H1 (cell line): Measurements from ENCODE around the gene CDH16. TPM values are rescaled to one million over a fixed set of nuclear protein-coding genes. Genes with fewer than 3 reads are reported as not detected.

Source experiments
- CTCF ChIA-PET: fragments of 300-600 bp; sonication (Branson Sonifier 250); formaldehyde crosslinking; loops from one replicate; lab custom pipeline; 2021; ENCODE audit not compliant: partially characterized antibody; lab: Charles Lee
- POLR2A ChIA-PET: fragments of 300-600 bp; sonication (Branson Sonifier 250); formaldehyde crosslinking; loops from one replicate; lab custom pipeline; 2021; ENCODE audit warnings: inconsistent platforms; ENCODE audit not compliant: partially characterized antibody; lab: Charles Lee
- DNase-seq, 2 experiments: peaks; one replicate each; pipeline versions ENCODE4 v3.0.0 to v3.0.0-alpha.2; 2010 to 2022; ENCODE audit warnings: low spot score in 2 of 2, low read depth in 1 of 2, mixed read lengths in 1 of 2
- FAIRE-seq: peaks from 2 replicates; lab custom pipeline; 2011; peaks lifted over from hg19 to GRCh38; lab: Jason Lieb, UNC
- H2AFZ ChIP-seq: 2 replicates; pipeline ENCODE4 v1.8.1; 2012; ENCODE audit warnings: low read length, inconsistent platforms
- H2AK5ac ChIP-seq: 2 replicates; pipeline ENCODE4 v1.6.1; 2013; ENCODE audit warnings: low read depth, low read length
- H2BK120ac ChIP-seq: replicated peaks from 2 replicates; pipeline ENCODE3; 2013; ENCODE audit warnings: low read depth, low read length, inconsistent platforms
- H2BK12ac ChIP-seq: 2 replicates; pipeline ENCODE4 v1.6.1; 2013; ENCODE audit warnings: low read depth, low read length
- H2BK15ac ChIP-seq: 2 replicates; pipeline ENCODE4 v1.6.1; 2013; ENCODE audit warnings: low read length
- H2BK20ac ChIP-seq: 2 replicates; pipeline ENCODE4 v1.6.1; 2013; ENCODE audit warnings: low read length
- H2BK5ac ChIP-seq: 2 replicates; pipeline ENCODE4 v1.6.1; 2013; ENCODE audit warnings: low read depth, low read length
- H3K14ac ChIP-seq: 2 replicates; pipeline ENCODE4 v1.6.1; 2013; ENCODE audit warnings: inconsistent platforms; ENCODE audit not compliant: insufficient read length
- H3K18ac ChIP-seq: 2 replicates; pipeline ENCODE4 v1.6.1; 2013; ENCODE audit warnings: low read length; ENCODE audit errors: extremely low read depth
- H3K23ac ChIP-seq: 2 replicates; pipeline ENCODE4 v1.6.1; 2013; ENCODE audit warnings: inconsistent platforms; ENCODE audit not compliant: insufficient read length
- H3K23me2 ChIP-seq: 2 replicates; pipeline ENCODE4 v1.6.1; 2013; ENCODE audit warnings: low read depth, low read length
- H3K27ac ChIP-seq: 2 replicates; pipeline ENCODE4 v1.6.1; 2011; ENCODE audit warnings: low read depth, low read length, inconsistent platforms
- H3K27me3 ChIP-seq, 4 experiments: replicated peaks in 1 of 4; 1 replicate in 1 of 4; 2 replicates in 3 of 4; pipeline versions ENCODE4 v1.6.1 to v1.8.1; 2011 to 2013; ENCODE audit warnings: low read length in 3 of 4, mild to moderate bottlenecking in 3 of 4, inconsistent platforms in 2 of 4, mixed read lengths in 2 of 4, moderate library complexity in 1 of 4; ENCODE audit not compliant: control insufficient read depth in 3 of 4, insufficient read depth in 3 of 4; ENCODE audit errors: extremely low read depth in 1 of 4
- H3K36me3 ChIP-seq, 4 experiments: 2 replicates each; pipeline versions ENCODE4 v1.6.1 to v1.8.1; 2011 to 2013; ENCODE audit warnings: mild to moderate bottlenecking in 4 of 4, low read length in 3 of 4, moderate library complexity in 2 of 4, control low read depth in 1 of 4, inconsistent platforms in 1 of 4; ENCODE audit not compliant: insufficient read depth in 4 of 4, control insufficient read depth in 2 of 4
- H3K4ac ChIP-seq: replicated peaks from 2 replicates; pipeline ENCODE3; 2013; ENCODE audit warnings: low read length, low read depth, mixed read lengths, inconsistent platforms; ENCODE audit not compliant: insufficient read length
- H3K4me1 ChIP-seq, 4 experiments: replicated peaks in 1 of 4; 1 replicate in 1 of 4; 2 replicates in 3 of 4; pipeline versions ENCODE4 v1.6.1 to v1.8.1; 2011 to 2013; ENCODE audit warnings: low read length in 3 of 4, inconsistent platforms in 2 of 4, mixed read lengths in 1 of 4; ENCODE audit not compliant: insufficient read depth in 4 of 4, control insufficient read depth in 3 of 4
- H3K4me2 ChIP-seq, 2 experiments: 2 replicates each; pipeline versions ENCODE4 v1.6.1 to v1.8.1; 2011 to 2013; ENCODE audit warnings: low read depth in 2 of 2, low read length in 2 of 2, control low read depth in 1 of 2, inconsistent platforms in 1 of 2, mild to moderate bottlenecking in 1 of 2; ENCODE audit not compliant: insufficient read depth in 1 of 2
- H3K4me3 ChIP-seq, 4 experiments: fragments of 200-600, 300-600 bp in 1 of 4; sonication (generic), shearing (Covaris generic), sonication (Bioruptor Twin) in 1 of 4; 2 replicates each; pipeline versions ENCODE4 v1.5.1 to v1.8.1; 2011 to 2016; ENCODE audit warnings: low read length in 4 of 4, low read depth in 3 of 4, control low read depth in 2 of 4, inconsistent platforms in 2 of 4, mild to moderate bottlenecking in 2 of 4, mixed read lengths in 1 of 4, moderate library complexity in 1 of 4; ENCODE audit not compliant: insufficient read depth in 2 of 4; ENCODE audit errors: extremely low read depth in 1 of 4
- H3K56ac ChIP-seq: replicated peaks from 2 replicates; pipeline ENCODE3; 2013; ENCODE audit warnings: low read depth, mild to moderate bottlenecking, mixed read lengths, low read length, inconsistent platforms; ENCODE audit not compliant: insufficient read length
- H3K79me1 ChIP-seq: 2 replicates; pipeline ENCODE4 v1.6.1; 2013; ENCODE audit warnings: low read depth, low read length, control low read depth
- H3K79me2 ChIP-seq, 2 experiments: 2 replicates each; pipeline versions ENCODE4 v1.6.1 to v1.8.1; 2012 to 2013; ENCODE audit warnings: low read length in 2 of 2, mild to moderate bottlenecking in 2 of 2, inconsistent platforms in 1 of 2; ENCODE audit not compliant: insufficient read depth in 2 of 2, control insufficient read depth in 1 of 2
- H3K9ac ChIP-seq, 4 experiments: replicated peaks in 1 of 4; 1 replicate in 1 of 4; 2 replicates in 3 of 4; pipeline versions ENCODE4 v1.6.1 to v1.8.1; 2011 to 2013; ENCODE audit warnings: low read depth in 3 of 4, low read length in 3 of 4, control low read depth in 2 of 4, mild to moderate bottlenecking in 2 of 4, moderate library complexity in 2 of 4, inconsistent platforms in 1 of 4; ENCODE audit errors: extremely low read depth in 1 of 4
- H3K9me3 ChIP-seq, 2 experiments: 2 replicates each; pipeline versions ENCODE4 v1.6.1 to v1.8.1; 2012 to 2013; ENCODE audit warnings: mild to moderate bottlenecking in 2 of 2, moderate library complexity in 2 of 2, control low read depth in 1 of 2, inconsistent platforms in 1 of 2, low read depth in 1 of 2, low read length in 1 of 2, mixed read lengths in 1 of 2; ENCODE audit not compliant: insufficient read depth in 2 of 2
- H4K20me1 ChIP-seq, 2 experiments: replicated peaks in 1 of 2; 2 replicates each; pipeline versions ENCODE3 to v1.8.1; 2011 to 2013; ENCODE audit warnings: inconsistent platforms in 2 of 2, low read length in 2 of 2, mild to moderate bottlenecking in 1 of 2; ENCODE audit not compliant: insufficient read depth in 2 of 2, control insufficient read depth in 1 of 2
- H4K5ac ChIP-seq: 2 replicates; pipeline ENCODE4 v1.6.1; 2013; ENCODE audit warnings: low read length, low read depth, mixed read lengths, inconsistent platforms; ENCODE audit not compliant: insufficient read length
- H4K8ac ChIP-seq: 2 replicates; pipeline ENCODE4 v1.8.0; 2013; ENCODE audit warnings: mild to moderate bottlenecking, moderate library complexity, low read length, inconsistent platforms; ENCODE audit not compliant: insufficient read depth; ENCODE audit errors: extremely low read depth
- H4K91ac ChIP-seq: replicated peaks from 2 replicates; pipeline ENCODE3; 2013; ENCODE audit warnings: low read length, mixed read lengths, inconsistent platforms; ENCODE audit not compliant: insufficient read length
- ATF2 ChIP-seq: IDR thresholded peaks from 2 replicates; pipeline ENCODE4 v1.6.1; 2012; ENCODE audit warnings: low read length, inconsistent platforms
- BRCA1 ChIP-seq: IDR thresholded peaks from 2 replicates; pipeline ENCODE4 v1.6.1; 2012; ENCODE audit warnings: low read depth, low read length, improper control_type of control experiment
- CREB1 ChIP-seq: IDR thresholded peaks from 2 replicates; pipeline ENCODE4 v1.6.1; 2012; ENCODE audit warnings: inconsistent platforms
- EP300 ChIP-seq, 2 experiments: IDR thresholded peaks; 1 replicate in 1 of 2; 2 replicates in 1 of 2; pipeline ENCODE4 v1.6.1; 2011 to 2012; ENCODE audit warnings: low read depth in 2 of 2, low read length in 2 of 2, mild to moderate bottlenecking in 2 of 2, borderline replicate concordance in 1 of 2, inconsistent platforms in 1 of 2, moderate library complexity in 1 of 2
- EZH2 ChIP-seq: fragments of 200-600 bp; sonication (generic); IDR thresholded peaks from 2 replicates; pipeline ENCODE4 v1.7.1; 2012; ENCODE audit warnings: low read depth, mild to moderate bottlenecking, moderate library complexity, low read length, inconsistent platforms; ENCODE audit not compliant: severe bottlenecking
- NANOG ChIP-seq: IDR thresholded peaks from 2 replicates; pipeline ENCODE4 v1.6.1; 2011; ENCODE audit warnings: low read length, low read depth, mild to moderate bottlenecking, inconsistent platforms; ENCODE audit not compliant: insufficient read depth, poor library complexity, severe bottlenecking
- POLR2AphosphoS5 ChIP-seq: IDR thresholded peaks from 2 replicates; pipeline ENCODE4 v1.6.1; 2011; ENCODE audit warnings: low read depth, low read length
- SIN3A ChIP-seq, 2 experiments: IDR thresholded peaks in 1 of 2; conservative IDR thresholded peaks in 1 of 2; 2 replicates each; pipeline ENCODE4 v1.6.1; 2011 to 2012; ENCODE audit warnings: low read length in 2 of 2, improper control_type of control experiment in 1 of 2, low read depth in 1 of 2, mild to moderate bottlenecking in 1 of 2
- SUZ12 ChIP-seq: fragments of 200-600 bp; sonication (generic); IDR thresholded peaks from 2 replicates; pipeline ENCODE4 v1.6.1; 2012; ENCODE audit warnings: mild to moderate bottlenecking, inconsistent platforms, low read length, moderate library complexity, mixed read lengths
- WGBS, 2 experiments: shearing (Covaris generic) in 1 of 2; methylation state at CpG; one replicate each; pipeline versions ENCODE4 v1.1.6 to v1.1.7; 2013 to 2015; ENCODE audit warnings: low lambda C conversion rate in 2 of 2, mixed read lengths in 2 of 2, inconsistent platforms in 1 of 2, low coverage in 1 of 2, missing lambda C conversion rate in 1 of 2; ENCODE audit not compliant: insufficient replicate concordance in 2 of 2, insufficient coverage in 1 of 2, insufficient read length in 1 of 2; ENCODE audit errors: extremely low coverage in 1 of 2, missing lambda C conversion rate in 1 of 2; 5-methylcytosine and 5-hydroxymethylcytosine counted together
- polyA plus RNA-seq, 7 experiments: library from polyadenylated mRNA; depleted of rRNA in 3 of 7; stranded (reverse) in 5 of 7; unstranded in 2 of 7; fragments of >200 nt in 5 of 7; fragments of 200-250 nt in 2 of 7; gene quantifications; 1 replicate in 5 of 7; 2 replicates in 1 of 7; 4 replicates in 1 of 7; pipeline versions ENCODE4 v1.2.1 to v1.2.3, GENCODE V29; 2011 to 2013; ENCODE audit warnings: missing spikeins in 2 of 7, mixed read lengths in 2 of 7
- total RNA-seq: library from RNA; stranded (reverse); fragmentation: NEBNext Ultra II Directional; extraction: Animal tissue kit (Norgen Biotek cat#: 25700); gene quantifications from 2 replicates; pipeline ENCODE4 v1.2.1, GENCODE V29; 2021

Gene CDH16
- total and polyA plus RNA-seq, 2 of the 8 experiments (the other 6 are each of a cell fraction or from before 2014, with no cell fraction given) = not detected

DNA sequence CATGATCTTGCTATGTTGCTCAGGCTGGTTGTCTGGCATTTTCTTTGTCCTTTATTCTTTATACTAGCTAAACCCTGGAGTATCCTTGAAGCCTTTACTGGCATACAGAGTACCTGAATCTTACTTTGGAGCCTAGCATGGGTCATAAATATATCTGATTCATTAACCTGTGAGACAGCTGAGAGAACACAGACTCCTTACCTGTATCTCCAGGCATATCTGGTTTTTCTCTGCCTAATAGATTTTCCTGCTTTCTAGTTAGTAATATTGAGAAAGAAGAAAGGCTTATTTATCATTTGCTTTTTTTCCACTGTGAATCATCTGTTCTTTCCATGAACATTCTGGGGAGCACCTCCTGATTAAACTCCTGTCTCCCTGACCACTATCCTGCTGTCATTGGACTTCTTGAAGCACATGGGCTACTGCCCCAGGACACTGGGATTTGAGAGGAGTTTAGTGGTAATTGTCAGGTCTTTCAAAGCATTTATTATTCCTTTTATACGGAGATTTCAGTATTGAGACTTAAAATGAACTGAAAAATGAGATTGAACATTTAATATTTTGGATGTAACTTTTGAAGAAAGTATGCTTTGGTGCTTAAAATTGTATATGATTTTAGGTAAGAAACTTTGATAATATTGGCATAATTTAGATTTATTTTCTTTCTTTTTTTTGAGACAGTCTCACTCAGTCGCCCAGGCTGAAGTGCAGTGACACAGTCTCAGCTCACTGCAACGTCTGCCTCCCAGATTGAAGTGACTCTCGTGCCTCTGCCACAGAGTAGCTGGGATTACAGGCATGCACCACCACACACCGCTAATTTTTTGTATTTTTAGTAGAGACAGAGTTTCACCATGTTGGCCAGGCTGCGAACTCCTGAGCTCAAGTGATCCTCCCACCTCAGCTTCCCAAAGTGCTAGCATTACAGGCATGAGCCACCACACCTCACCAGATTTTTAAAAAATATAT, 29.8 kb downstream of the CDH16 start:
- Histone ChIP-seq H4K91ac (no peak overlapping the region), H3K9me3 (no peaks in the 10 kb centered on the region), H3K18ac (no peak overlapping the region), H2AFZ (no peak overlapping the region), H3K56ac (no peak overlapping the region), H2BK12ac (no peak overlapping the region), H3K4ac (no peak overlapping the region), H3K79me1 (peaks cover 10% of the 10 kb centered on the region), H3K36me3 (peaks cover 10 to 34% (median 22%) of the 10 kb centered on the region in 4 experiments), H2BK5ac (no peak overlapping the region), H3K23ac (no peak overlapping the region), H4K8ac (no peak overlapping the region), H4K5ac (no peak overlapping the region), H2AK5ac (no peak overlapping the region), H2BK15ac (no peak overlapping the region), H4K20me1 (peaks cover 7 to 18% of the 10 kb centered on the region in 2 experiments), H2BK20ac (no peak overlapping the region), H3K4me1 (no peaks in the 10 kb centered on the region), H3K23me2 (no peaks in the 10 kb centered on the region), H3K27me3 (no peaks in the 10 kb centered on the region), H3K27ac (no peak overlapping the region), H3K4me2 (no peak overlapping the region), H3K9ac (no peak overlapping the region), H3K79me2 (peaks cover 0 to 11% of the 10 kb centered on the region in 2 experiments; a peak in 1 of 4 replicates), H3K4me3 (no peak overlapping the region), H3K14ac (no peak overlapping the region), H2BK120ac (no peak overlapping the region)
- WGBS, 2 experiments = 92% methylated on average over 6 of the region's 6 CpGs; no CpG with 5 or more reads in 1 of the 2 experiments
- DNase-seq = no peak
- no peak for FAIRE-seq
- CTCF ChIA-PET = interaction anchor here (0.6 to 42.0 kb wide), 4 partner anchors 21 to 521 kb away, joined by 3 to 1009 read pairs (median 4); partner anchors contain the start of genes CDH16 and RRAD
- POLR2A ChIA-PET = interaction anchor here (2.4 kb wide), 1 partner anchor 8 kb away, joined by 12 read pairs; the partner anchor contains the start of gene PDP2
- TF ChIP-seq ATF2 = no peak
- TF ChIP-seq BRCA1 = no peak
- no peak for TF ChIP-seq CREB1
- no peak for TF ChIP-seq SIN3A (conservative IDR thresholded peaks at IDR 0.05 in 1 of 2, IDR thresholded peaks at IDR 0.05 in 1 of 2; ENCODE audit: low read depth in 1 of 2, low read length in 2 of 2)
- TF ChIP-seq EZH2 = no peak
- no peak for TF ChIP-seq EP300 (IDR thresholded peaks at IDR 0.05; ENCODE audit: borderline replicate concordance in 1 of 2, low read depth in 2 of 2, low read length in 2 of 2)
- no peak for TF ChIP-seq SUZ12
- TF ChIP-seq NANOG = no peak
- TF ChIP-seq POLR2AphosphoS5 = no peak
